Spleen (tissue), 11 donors: ENCODE measurements around the gene LOXL4. TPM values are rescaled to one million over a fixed set of nuclear protein-coding genes. Genes with fewer than 3 reads are reported as not detected.

ENCODE experiments used
- DNase-seq: peaks from one replicate; pipeline ENCODE4 v3.0.0-alpha.2; 2020
- H3K27ac ChIP-seq, 8 donors: fragments of 200-600 bp; sonication (generic) in 7 of 8; 1 replicate in 4 of 8; 2 replicates in 4 of 8; pipeline versions ENCODE4 v1.5.0 to v1.8.0; 2016 to 2021; ENCODE audit warnings: inconsistent platforms in 4 of 8, mild to moderate bottlenecking in 4 of 8, moderate library complexity in 1 of 8
- H3K27me3 ChIP-seq, 7 donors: fragments of 200-600 bp; sonication (generic) in 6 of 7; replicated peaks in 1 of 7; 1 replicate in 4 of 7; 2 replicates in 3 of 7; pipeline versions ENCODE4 v1.5.0 to v1.8.0; 2016 to 2021; ENCODE audit warnings: inconsistent platforms in 3 of 7, mild to moderate bottlenecking in 1 of 7
- H3K36me3 ChIP-seq, 6 donors: fragments of 200-600 bp; sonication (generic) in 5 of 6; 1 replicate in 4 of 6; 2 replicates in 2 of 6; pipeline versions ENCODE4 v1.5.0 to v1.8.0; 2016 to 2021; ENCODE audit warnings: inconsistent platforms in 2 of 6
- H3K4me1 ChIP-seq, 6 donors: fragments of 200-600 bp; sonication (generic) in 5 of 6; 1 replicate in 3 of 6; 2 replicates in 3 of 6; pipeline versions ENCODE4 v1.5.0 to v1.8.0; 2016 to 2021; ENCODE audit warnings: inconsistent platforms in 3 of 6
- H3K4me3 ChIP-seq, 8 donors: fragments of 200-600 bp; sonication (generic) in 7 of 8; 1 replicate in 4 of 8; 2 replicates in 4 of 8; pipeline versions ENCODE4 v1.5.0 to v1.8.0; 2016 to 2021; ENCODE audit warnings: inconsistent platforms in 4 of 8, mild to moderate bottlenecking in 4 of 8, moderate library complexity in 2 of 8
- H3K9me3 ChIP-seq, 8 donors: fragments of 200-600 bp; sonication (generic) in 7 of 8; 1 replicate in 4 of 8; 2 replicates in 4 of 8; pipeline versions ENCODE4 v1.5.0 to v1.8.0; 2016 to 2021; ENCODE audit warnings: inconsistent platforms in 4 of 8
- POLR2A ChIP-seq, 3 donors: fragments of 450-650 bp; IDR thresholded peaks; one replicate each; pipeline ENCODE4 v1.5.1; 2017; ENCODE audit warnings: antibody characterized with exemption in 3 of 3, mild to moderate bottlenecking in 1 of 3
- POLR2AphosphoS5 ChIP-seq, 3 donors: sonication (generic); formaldehyde crosslinking; IDR thresholded peaks; one replicate each; pipeline ENCODE4 v1.5.1; 2017; ENCODE audit warnings: antibody characterized with exemption in 3 of 3
- WGBS, 5 donors: extraction: QIAGEN DNeasy Blood & Tissue Kit in 3 of 5; methylation state at CpG; one replicate each; pipeline versions ENCODE4 v1.1.5 to v1.1.7; 2013 to 2018; 5-methylcytosine and 5-hydroxymethylcytosine counted together
- intact Hi-C: fragments of 100-400 bp; cut with DNase I; formaldehyde crosslinking; loops from one replicate; pipeline ENCODE4 v1.15.0; 2023; ENCODE audit warnings: low total_unique reads
- polyA plus RNA-seq, 3 donors: library from polyadenylated mRNA; stranded (reverse); fragments of 200-250 nt; gene quantifications; one replicate each; pipeline ENCODE4 v1.2.1, GENCODE V29; 2013
- total RNA-seq, 7 donors: library from RNA; depleted of rRNA in 3 of 7; stranded (reverse); fragments of >200 nt in 3 of 7; fragmentation: NEBNext Ultra II Directional in 4 of 7; extraction: Animal tissue kit (Norgen Biotek cat#: 25700) in 4 of 7; gene quantifications; one replicate each; pipeline versions ENCODE4 v1.1.0 to v1.2.1, GENCODE V29; 2016 to 2021
- TF ChIP-seq, protein P1 (sequence below), 11 experiments: fragments of 200-600 bp in 7 of 11; fragments of 450-650 bp in 4 of 11; sonication (generic) in 4 of 11; IDR thresholded peaks in 8 of 11; conservative IDR thresholded peaks in 3 of 11; 1 replicate in 7 of 11; 2 replicates in 4 of 11; pipeline versions ENCODE4 v1.4.0 to v1.8.0; 2016 to 2021; ENCODE audit warnings: antibody characterized with exemption in 11 of 11, inconsistent platforms in 4 of 11, mild to moderate bottlenecking in 1 of 11
- donor health status: healthy with polysubstance abuse.
- donor health status: DM: no; HTN: no; CAD: no; lungs with moderate emphysema.
- donor health status: DM: no; HTN: no; CAD: no.
- donor health status: Bipolar disorder and iron deficiency.
- donor health status: healthy.
- donor health status: DM: no; HTN: no; CAD: no.
- donor health status: DM: yes; HTN: yes; CAD: no.

The LOXL4 gene
- total and polyA plus RNA-seq, 10 donors = 0.39 to 6.1 (median 1.7) TPM

DNA sequence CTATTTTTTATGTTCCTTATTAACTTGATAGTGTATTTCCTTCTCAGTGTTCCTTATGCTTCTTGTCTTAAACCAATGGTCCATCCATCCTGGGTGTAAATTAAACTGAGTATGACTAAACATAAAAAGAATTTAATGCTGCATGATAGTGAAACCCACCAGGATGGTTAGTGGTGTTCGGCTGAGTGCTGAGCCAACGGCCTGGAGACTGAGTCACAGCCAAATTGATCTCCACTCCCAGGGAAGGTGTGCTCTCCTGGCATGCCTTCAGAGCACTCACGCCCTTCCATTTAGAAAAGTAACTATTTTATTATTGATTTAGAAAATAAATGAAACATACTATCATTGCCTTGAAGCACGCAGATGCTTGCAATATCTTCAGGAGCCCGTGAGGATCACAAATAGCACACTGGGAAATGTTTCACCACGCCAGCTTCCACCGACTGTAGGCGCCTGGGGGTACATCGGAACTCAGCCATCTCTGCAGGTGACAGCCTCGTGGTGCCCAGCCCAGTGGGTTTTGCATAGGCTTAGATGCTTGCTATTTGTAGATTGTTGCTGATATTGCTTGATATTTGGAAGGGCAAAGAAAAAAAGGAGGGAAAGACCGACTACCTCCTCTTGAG lies 40.0 kb upstream of the LOXL4 start:
- H3K4me3 ChIP-seq = no peak overlapping the region

DNA sequence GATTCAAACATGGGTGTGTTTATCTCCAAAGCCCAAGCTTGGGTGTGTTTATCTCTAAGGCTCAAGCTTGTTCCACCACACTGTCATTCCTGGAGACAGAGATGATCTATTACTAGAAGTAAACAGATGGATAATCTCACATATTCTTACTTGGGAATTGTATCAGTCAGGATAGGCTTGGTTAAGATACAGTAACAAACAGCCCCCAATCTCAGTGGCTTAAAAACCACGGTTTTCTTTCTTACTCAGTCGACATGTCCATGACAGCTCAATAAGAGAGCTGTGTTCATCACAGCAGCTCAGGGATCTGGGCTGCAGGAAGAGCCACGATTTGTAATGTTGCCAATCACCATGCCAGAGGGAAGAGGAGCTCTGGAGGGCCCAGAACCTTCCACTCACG lies 38.5 kb upstream of the LOXL4 start:
- no peaks in the 10 kb centered on the region for H3K36me3 ChIP-seq
- TF ChIP-seq, protein P1, sequence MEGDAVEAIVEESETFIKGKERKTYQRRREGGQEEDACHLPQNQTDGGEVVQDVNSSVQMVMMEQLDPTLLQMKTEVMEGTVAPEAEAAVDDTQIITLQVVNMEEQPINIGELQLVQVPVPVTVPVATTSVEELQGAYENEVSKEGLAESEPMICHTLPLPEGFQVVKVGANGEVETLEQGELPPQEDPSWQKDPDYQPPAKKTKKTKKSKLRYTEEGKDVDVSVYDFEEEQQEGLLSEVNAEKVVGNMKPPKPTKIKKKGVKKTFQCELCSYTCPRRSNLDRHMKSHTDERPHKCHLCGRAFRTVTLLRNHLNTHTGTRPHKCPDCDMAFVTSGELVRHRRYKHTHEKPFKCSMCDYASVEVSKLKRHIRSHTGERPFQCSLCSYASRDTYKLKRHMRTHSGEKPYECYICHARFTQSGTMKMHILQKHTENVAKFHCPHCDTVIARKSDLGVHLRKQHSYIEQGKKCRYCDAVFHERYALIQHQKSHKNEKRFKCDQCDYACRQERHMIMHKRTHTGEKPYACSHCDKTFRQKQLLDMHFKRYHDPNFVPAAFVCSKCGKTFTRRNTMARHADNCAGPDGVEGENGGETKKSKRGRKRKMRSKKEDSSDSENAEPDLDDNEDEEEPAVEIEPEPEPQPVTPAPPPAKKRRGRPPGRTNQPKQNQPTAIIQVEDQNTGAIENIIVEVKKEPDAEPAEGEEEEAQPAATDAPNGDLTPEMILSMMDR (IDR thresholded peaks at IDR 0.05 in 8 of 11, conservative IDR thresholded peaks at IDR 0.05 in 3 of 11) = no peak
- intact Hi-C loops = no loop called here
- peaks cover 0 to 71% (median 4%) of the 10 kb centered on the region in 7 donors for H3K27me3 ChIP-seq
- peaks cover 0 to 9% (median 7%) of the 10 kb centered on the region in 6 donors for H3K4me1 ChIP-seq
- H3K4me3 ChIP-seq = no peak overlapping the region
- DNase-seq = no peak
- no peaks in the 10 kb centered on the region for H3K9me3 ChIP-seq
- WGBS, 5 donors = 68 to 78% (median 70%) methylated on average over 4 of the region's 4 CpGs
- H3K27ac ChIP-seq = no peak overlapping the region

More for the DNA sequence above, 40.0 kb upstream of the LOXL4 start:
- WGBS, 5 donors = 86 to 89% (median 87%) methylated on average over 11 of the region's 11 CpGs
- intact Hi-C loops = no loop called here
- Histone ChIP-seq H3K4me1 (peaks cover 0 to 9% (median 7%) of the 10 kb centered on the region in 6 donors), H3K27ac (no peak overlapping the region), H3K9me3 (no peaks in the 10 kb centered on the region), H3K36me3 (no peaks in the 10 kb centered on the region), H3K27me3 (peaks cover 0 to 76% (median 4%) of the 10 kb centered on the region in 7 donors)
- TF ChIP-seq, protein P1 (IDR thresholded peaks at IDR 0.05 in 8 of 11, conservative IDR thresholded peaks at IDR 0.05 in 3 of 11) = no peak
- TF ChIP-seq POLR2A (IDR thresholded peaks at IDR 0.05) (no peak), POLR2AphosphoS5 (IDR thresholded peaks at IDR 0.05) (no peak)
- DNase-seq = no peak

DNA sequence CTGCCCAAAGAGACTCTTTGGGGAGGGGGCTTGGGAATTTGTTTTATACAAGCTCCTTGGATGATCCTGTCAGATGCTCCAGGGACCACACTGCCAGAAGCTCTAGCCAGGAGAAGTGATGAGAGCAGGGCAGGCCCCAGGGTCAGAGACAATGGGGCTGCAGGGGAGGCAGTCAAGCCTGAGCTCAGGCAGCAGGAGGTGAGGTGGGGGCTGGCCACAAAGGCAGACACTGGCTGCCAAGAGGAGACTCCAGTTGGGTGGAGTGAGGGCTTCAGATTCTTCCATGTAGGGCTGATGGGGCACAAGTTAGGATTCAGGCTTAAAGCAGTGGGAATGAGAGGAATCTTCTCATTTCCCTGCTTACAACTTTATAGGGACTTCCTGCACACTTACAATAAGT lies 35.6 kb upstream of the LOXL4 start:
- no peak overlapping the region for H3K4me3 ChIP-seq
- no peak for DNase-seq
- no peak overlapping the region for H3K27ac ChIP-seq
- intact Hi-C loops = no loop called here
- H3K27me3 ChIP-seq = peaks cover 0 to 68% (median 0%) of the 10 kb centered on the region in 7 donors
- TF ChIP-seq POLR2A (IDR thresholded peaks at IDR 0.05) = no peak
- TF ChIP-seq, protein P1 (IDR thresholded peaks at IDR 0.05 in 8 of 11, conservative IDR thresholded peaks at IDR 0.05 in 3 of 11) = no peak
- TF ChIP-seq POLR2AphosphoS5 (IDR thresholded peaks at IDR 0.05) = no peak
- H3K4me1 ChIP-seq = no peaks in the 10 kb centered on the region
- H3K36me3 ChIP-seq = no peaks in the 10 kb centered on the region
- H3K9me3 ChIP-seq = no peaks in the 10 kb centered on the region

DNA sequence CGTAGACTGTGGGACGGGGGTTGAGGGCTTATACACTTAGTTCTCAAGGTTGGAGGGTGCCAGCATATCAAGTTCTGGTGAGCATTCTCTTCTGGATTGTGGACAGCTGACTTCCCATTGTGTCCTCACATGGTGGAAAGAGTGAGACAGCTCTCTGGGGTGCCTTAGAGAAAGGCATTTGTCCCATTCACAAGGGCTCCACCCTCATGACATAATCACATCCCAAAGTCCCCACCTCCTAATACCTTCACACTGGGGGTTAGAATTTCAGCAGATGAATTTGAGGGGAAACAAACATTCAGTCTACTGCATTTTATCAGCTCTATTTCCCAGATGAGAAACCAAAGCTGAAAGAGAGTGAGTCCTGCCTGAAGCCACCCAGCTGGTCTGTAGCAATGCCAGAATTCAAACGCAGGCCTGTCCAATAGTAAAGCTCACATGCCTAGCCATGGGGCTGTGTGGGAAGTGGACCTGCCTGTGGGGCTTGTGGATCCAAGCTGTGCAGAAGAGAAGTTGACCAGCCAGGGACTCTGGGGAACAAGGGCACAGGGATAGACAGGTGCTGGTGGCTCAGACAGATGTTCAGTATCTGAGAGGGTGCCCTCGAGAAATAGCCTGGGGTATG lies 34.9 kb upstream of the LOXL4 start:
- no peaks in the 10 kb centered on the region for H3K9me3 ChIP-seq
- peaks cover 0 to 66% (median 0%) of the 10 kb centered on the region in 7 donors for H3K27me3 ChIP-seq
- 70 to 82% (median 79%) methylated on average over 4 of the region's 4 CpGs for WGBS, 5 donors
- no peaks in the 10 kb centered on the region for H3K4me1 ChIP-seq
- no peak overlapping the region for H3K4me3 ChIP-seq
- TF ChIP-seq, protein P1 (IDR thresholded peaks at IDR 0.05 in 8 of 11, conservative IDR thresholded peaks at IDR 0.05 in 3 of 11) = no peak
- TF ChIP-seq POLR2AphosphoS5 (IDR thresholded peaks at IDR 0.05) (no peak), POLR2A (IDR thresholded peaks at IDR 0.05) (no peak)
- intact Hi-C loops = no loop called here
- H3K36me3 ChIP-seq = no peaks in the 10 kb centered on the region
- H3K27ac ChIP-seq = no peak overlapping the region
- no peak for DNase-seq
